HepG2 (cell line): ENCODE results near the gene ARPP21. TPM values are rescaled to one million over a fixed set of nuclear protein-coding genes. Genes with fewer than 3 reads are reported as not detected.

ENCODE experiments used
- ATAC-seq: fragments of 200-7000 bp; cut with Tn5 transposase; 3 replicates; pipeline ENCODE4 v1.9.1; 2020; ENCODE audit warnings: mild to moderate bottlenecking, moderate library complexity
- BruUV-seq: library from RNA; stranded (reverse); fragments of 400-500 nt; replicated peaks from 2 replicates; lab custom pipeline; 2021; lab: Mats Ljungman, UMichigan
- CTCF ChIA-PET: fragments of 300-600 bp; formaldehyde crosslinking; extraction: SDS; loops from one replicate; lab custom pipeline; 2021; ENCODE audit warnings: low total read pairs, inconsistent platforms, low intra/inter-chr PET ratio; lab: Yijun Ruan, JAX
- POLR2A ChIA-PET: fragments of 350-600 bp; sonication (Branson Sonifier 250); formaldehyde crosslinking; loops from one replicate; lab custom pipeline; 2020; ENCODE audit warnings: antibody characterized with exemption, inconsistent platforms; lab: Yijun Ruan, JAX
- DNase-seq: peaks from one replicate; pipeline ENCODE4 v3.0.0-alpha.2; 2015; ENCODE audit warnings: low spot score
- FAIRE-seq: peaks from 3 replicates; lab custom pipeline; 2011; peaks lifted over from hg19 to GRCh38; lab: Jason Lieb, UNC
- H2AFZ ChIP-seq: one replicate; pipeline ENCODE4 v1.6.1; 2011; ENCODE audit warnings: low read length, inconsistent platforms
- H3K27ac ChIP-seq: fragments of 300-600 bp; 3 replicates; pipeline ENCODE4 v1.8.0; 2011; ENCODE audit warnings: mixed run types, mild to moderate bottlenecking, mixed read lengths, low read length, inconsistent platforms; ENCODE audit not compliant: insufficient read depth; ENCODE audit errors: extremely low read length
- H3K27me3 ChIP-seq, 2 experiments: fragments of 200-600 bp in 1 of 2; 2 replicates in 1 of 2; 3 replicates in 1 of 2; pipeline versions ENCODE4 v1.6.0 to v1.8.0; 2011; ENCODE audit warnings: low read length in 2 of 2, mild to moderate bottlenecking in 2 of 2, moderate library complexity in 2 of 2, inconsistent platforms in 1 of 2; ENCODE audit not compliant: insufficient read depth in 2 of 2, control insufficient read depth in 1 of 2
- H3K36me3 ChIP-seq, 2 experiments: fragments of 200-600 bp in 1 of 2; replicated peaks in 1 of 2; 2 replicates in 1 of 2; 3 replicates in 1 of 2; pipeline versions ENCODE4 v1.5.1 to v1.8.0; 2011; ENCODE audit warnings: low read length in 2 of 2, inconsistent platforms in 1 of 2; ENCODE audit not compliant: insufficient read depth in 2 of 2, control insufficient read depth in 1 of 2
- H3K4me1 ChIP-seq: 2 replicates; pipeline ENCODE4 v1.5.1; 2012; ENCODE audit warnings: low read length, inconsistent platforms; ENCODE audit not compliant: insufficient read depth
- H3K4me2 ChIP-seq: 2 replicates; pipeline ENCODE4 v1.6.0; 2011; ENCODE audit warnings: low read depth, low read length, inconsistent platforms
- H3K4me3 ChIP-seq, 3 experiments: fragments of 200-600 bp in 1 of 3; sonication (generic), shearing (Covaris generic) in 1 of 3; replicated peaks in 1 of 3; 2 replicates each; pipeline ENCODE4 v1.5.1; 2011 to 2016; ENCODE audit warnings: low read length in 3 of 3, inconsistent platforms in 2 of 3, low read depth in 2 of 3, mild to moderate bottlenecking in 2 of 3, control low read depth in 1 of 3, mixed read lengths in 1 of 3; ENCODE audit not compliant: insufficient read depth in 1 of 3
- H3K79me2 ChIP-seq: one replicate; pipeline ENCODE4 v1.6.1; 2011; ENCODE audit warnings: low read length, inconsistent platforms; ENCODE audit not compliant: insufficient read depth
- H3K9ac ChIP-seq: 2 replicates; pipeline ENCODE4 v1.6.0; 2011; ENCODE audit warnings: mild to moderate bottlenecking, low read depth, low read length, inconsistent platforms; ENCODE audit not compliant: insufficient read depth
- H3K9me3 ChIP-seq: 2 replicates; pipeline ENCODE4 v1.5.1; 2012; ENCODE audit warnings: mild to moderate bottlenecking, low read length
- H4K20me1 ChIP-seq: 2 replicates; pipeline ENCODE4 v1.6.0; 2011; ENCODE audit warnings: inconsistent platforms, mild to moderate bottlenecking, low read length, moderate library complexity; ENCODE audit not compliant: insufficient read depth
- HNRNPH1 ChIP-seq: fragments of 200-400 bp; formaldehyde crosslinking; optimal IDR thresholded peaks from 2 replicates; pipeline ENCODE3; 2017; ENCODE audit warnings: mild to moderate bottlenecking, low read depth, low read length
- IRX3 ChIP-seq: sonication (generic); formaldehyde crosslinking; IDR thresholded peaks from 2 replicates; pipeline ENCODE4 v1.8.1; 2023; ENCODE audit warnings: mild to moderate bottlenecking, low read depth, missing genetic modification reagents, borderline replicate concordance
- MEIS2 ChIP-seq: sonication (generic); formaldehyde crosslinking; IDR thresholded peaks from 2 replicates; pipeline ENCODE4 v1.9.0; 2021; ENCODE audit warnings: mild to moderate bottlenecking, missing genetic modification reagents
- MYPOP ChIP-seq: sonication (generic); formaldehyde crosslinking; IDR thresholded peaks from 2 replicates; pipeline ENCODE4 v1.8.1; 2023; ENCODE audit warnings: mild to moderate bottlenecking, moderate library complexity, missing genetic modification reagents
- SMAD1 ChIP-seq: sonication (generic); formaldehyde crosslinking; IDR thresholded peaks from 2 replicates; pipeline ENCODE4 v1.4.0; 2020; ENCODE audit warnings: missing genetic modification reagents, low read depth, mild to moderate bottlenecking, borderline replicate concordance
- ZBTB7B ChIP-seq: sonication (generic); formaldehyde crosslinking; IDR thresholded peaks from 2 replicates; pipeline ENCODE4 v1.4.0; 2020; ENCODE audit warnings: missing genetic modification reagents
- ZHX1 ChIP-seq: sonication (generic); formaldehyde crosslinking; IDR thresholded peaks from 2 replicates; pipeline ENCODE4 v1.8.1; 2022; ENCODE audit warnings: low read depth, mild to moderate bottlenecking, missing genetic modification reagents
- ZNF142 ChIP-seq: sonication (generic); formaldehyde crosslinking; IDR thresholded peaks from 2 replicates; pipeline ENCODE4 v1.4.0; 2020; ENCODE audit warnings: missing genetic modification reagents
- ZNF530 ChIP-seq: sonication (generic); formaldehyde crosslinking; IDR thresholded peaks from 2 replicates; pipeline ENCODE4 v1.5.0; 2020; ENCODE audit warnings: low read depth, mild to moderate bottlenecking, missing genetic modification reagents
- WGBS: methylation state at CpG from one replicate; pipeline ENCODE4 v1.1.6; 2017; ENCODE audit warnings: low lambda C conversion rate; 5-methylcytosine and 5-hydroxymethylcytosine counted together
- in situ Hi-C: cut with HindIII; loops from 2 replicates; pipeline ENCODE4 v1.10.0; 2017; ENCODE audit warnings: low pct_unique_long_range_greater_than_20kb; ENCODE audit not compliant: extremely low pct_ligation_motif_present
- intact Hi-C: fragments of 100-400 bp; cut with micrococcal nuclease; formaldehyde crosslinking; loops from one replicate; pipeline ENCODE4 v1.10.0; 2022; ENCODE audit not compliant: unreplicated experiment
- polyA plus RNA-seq, 8 experiments: library from polyadenylated mRNA; depleted of rRNA in 3 of 8; stranded (reverse) in 7 of 8; unstranded in 1 of 8; fragments of >200 nt; fragmentation: Illumina TruSeq in 4 of 8; extraction: Trizol in 4 of 8; gene quantifications; 2 replicates each; pipeline versions ENCODE4 v1.2.1 to v1.2.3, GENCODE V29; 2011 to 2016; ENCODE audit warnings: low read depth in 4 of 8, missing spikeins in 1 of 8, mixed read lengths in 1 of 8; ENCODE audit not compliant: insufficient read depth in 1 of 8
- total RNA-seq, 5 experiments: library from RNA; depleted of rRNA; stranded (reverse); fragments of >200 nt; fragmentation: Illumina TruSeq; extraction: Trizol; gene quantifications; 2 replicates each; pipeline ENCODE4 v1.2.3, GENCODE V29; 2016; ENCODE audit warnings: low read depth in 1 of 5

The ARPP21 gene
- total and polyA plus RNA-seq, 2 of the 13 experiments (the other 11 are each of a cell fraction or from before 2014, with no cell fraction given): not detected

GRCh38 chr3:35598804-35599203 is 40.5 kb upstream of the ARPP21 start:
- Histone ChIP-seq H3K4me2 (no peak overlapping the region), H3K27ac (no peak overlapping the region), H3K9ac (no peak overlapping the region), H2AFZ (no peak overlapping the region), H4K20me1 (no peaks in the 10 kb centered on the region), H3K4me3 (no peak overlapping the region), H3K36me3 (no peaks in the 10 kb centered on the region), H3K4me1 (no peaks in the 10 kb centered on the region), H3K79me2 (no peaks in the 10 kb centered on the region), H3K27me3 (no peaks in the 10 kb centered on the region), H3K9me3 (no peaks in the 10 kb centered on the region)
- ATAC-seq: no peak
- no peak for FAIRE-seq
- POLR2A ChIA-PET: no interaction called here
- no peak for TF ChIP-seq MYPOP
- no peak for TF ChIP-seq SMAD1 (CRISPR knock-in tag)
- TF ChIP-seq ZNF530 (CRISPR knock-in tag): no peak
- TF ChIP-seq MEIS2 (CRISPR knock-in tag): no peak
- TF ChIP-seq ZBTB7B (CRISPR knock-in tag): no peak
- TF ChIP-seq HNRNPH1: no peak
- WGBS: 0% methylated on average over 1 of the region's 1 CpG
- DNase-seq: no peak
- in situ Hi-C loops: no loop called here
- CTCF ChIA-PET: no interaction called here
- intact Hi-C loops: no loop called here
- BruUV-seq: no TSS peak

GRCh38 chr3:35601959-35602358 is 37.4 kb upstream of the ARPP21 start:
- in situ Hi-C loops: no loop called here
- TF ChIP-seq ZNF142 (no peak), IRX3 (CRISPR knock-in tag) (no peak), ZHX1 (CRISPR knock-in tag) (no peak)

More at GRCh38 chr3:35601959-35602358, 37.4 kb upstream of the ARPP21 start:
- BruUV-seq: no TSS peak
- H3K9me3 ChIP-seq: no peaks in the 10 kb centered on the region
- no peak overlapping the region for H3K27ac ChIP-seq
- intact Hi-C loops: no loop called here
- ATAC-seq: no peak
- H3K4me1 ChIP-seq: no peaks in the 10 kb centered on the region
- H3K79me2 ChIP-seq: no peaks in the 10 kb centered on the region
- H3K36me3 ChIP-seq: no peaks in the 10 kb centered on the region
- H4K20me1 ChIP-seq: no peaks in the 10 kb centered on the region
- no peak overlapping the region for H3K4me2 ChIP-seq
- no peak overlapping the region for H3K4me3 ChIP-seq
- H3K27me3 ChIP-seq: no peaks in the 10 kb centered on the region
- ChIA-PET CTCF (no interaction called here), POLR2A (no interaction called here)
- H3K9ac ChIP-seq: no peak overlapping the region
- no peak for FAIRE-seq
- no peak for DNase-seq
- no peak overlapping the region for H2AFZ ChIP-seq
